Measurements from ENCODE around the gene CDC42BPG.
"Not testable (repeated sequence)": the region's sequence is repeated elsewhere in the genome, so short reads cannot be mapped to it uniquely, and the experiment has no call there.

Gene CDC42BPG

GRCh38 chr11:64834723-64835615 lies 9.5 kb downstream of the CDC42BPG start:
- no peak for DNase-seq (ENCODE audit: low read depth in 2 of 2)

- no peak for DNase-seq (ENCODE audit: low read depth in 2 of 2)
These were observed 10.3 kb downstream of the CDC42BPG start for GRCh38 chr11:64834031-64834722.

- no peak for DNase-seq (ENCODE audit: low read depth in 2 of 2)
These were observed 10.9 kb downstream of the CDC42BPG start for GRCh38 chr11:64833509-64833908.

GRCh38 chr11:64833198-64833502 lies 11.3 kb downstream of the CDC42BPG start:
- DNase-seq (ENCODE audit: low read depth in 2 of 2), result no peak

GRCh38 chr11:64832467-64833197 lies 11.8 kb downstream of the CDC42BPG start:
- no peak for DNase-seq (ENCODE audit: low read depth in 2 of 2)

- DNase-seq (ENCODE audit: low read depth in 2 of 2), result no peak
These were observed 13.0 kb downstream of the CDC42BPG start for GRCh38 chr11:64831411-64831891.

- DNase-seq (ENCODE audit: low read depth in 2 of 2), result no peak
These were observed 14.8 kb downstream of the CDC42BPG start for GRCh38 chr11:64829536-64830251.

- DNase-seq (ENCODE audit: low read depth in 2 of 2), result no peak
These were observed 17.0 kb downstream of the CDC42BPG start for GRCh38 chr11:64827451-64827839.

- DNase-seq (ENCODE audit: low read depth in 2 of 2), result no peak
These were observed 17.6 kb downstream of the CDC42BPG start for GRCh38 chr11:64826578-64827450.

- DNase-seq (ENCODE audit: low read depth in 2 of 2), result no peak
These were observed 18.4 kb downstream of the CDC42BPG start for GRCh38 chr11:64826062-64826461.

GRCh38 chr11:64823568-64824119 lies 20.8 kb downstream of the CDC42BPG start:
- no peak for DNase-seq (ENCODE audit: low read depth in 2 of 2)

- DNase-seq (ENCODE audit: low read depth in 2 of 2), result no peak
These were observed 27.0 kb downstream of the CDC42BPG start for GRCh38 chr11:64817476-64817875.

GRCh38 chr11:64815433-64815832 lies 29.0 kb downstream of the CDC42BPG start:
- not testable (repeated sequence) for DNase-seq (ENCODE audit: low read depth in 2 of 2)

GRCh38 chr11:64814712-64815187 lies 29.7 kb downstream of the CDC42BPG start:
- no peak for DNase-seq (ENCODE audit: low read depth in 2 of 2)

- DNase-seq (ENCODE audit: low read depth in 2 of 2), result no peak
These were observed 30.6 kb downstream of the CDC42BPG start for GRCh38 chr11:64813826-64814225.

GRCh38 chr11:64810891-64811272 lies 33.6 kb downstream of the CDC42BPG start:
- no peak for DNase-seq (ENCODE audit: low read depth in 2 of 2)

- peak; percentile 78 to 80 for DNase-seq (ENCODE audit: low read depth in 2 of 2)
These were observed 34.1 kb downstream of the CDC42BPG start, which contains the start of gene MEN1 for GRCh38 chr11:64810271-64810890. Gene MEN1 (minus strand): TSS chr11:64810551. CDS start chr11:64810109, 442 bp downstream.

GRCh38 chr11:64809781-64810241 lies 34.6 kb downstream of the CDC42BPG start:
- no peak for DNase-seq (ENCODE audit: low read depth in 2 of 2)

GRCh38 chr11:64805481-64805880 lies 39.0 kb downstream of the CDC42BPG start:
- no peak for DNase-seq (ENCODE audit: low read depth in 2 of 2)

Data from stimulated activated CD8-positive, alpha-beta memory T cell treated with anti-CD3 and anti-CD28 coated beads, Interleukin-2, amount 100 ng/mL, for 48 hours (primary cell).